DOHH2 (cell line): Measurements from ENCODE around the gene CBFA2T2.

Experiments
- CTCF ChIP-seq: fragments of 200-600 bp; sonication (generic); IDR thresholded peaks from one replicate; pipeline ENCODE4 v1.5.1; 2014; ENCODE audit warnings: antibody characterized with exemption, mild to moderate bottlenecking, low read depth, low read length; ENCODE audit not compliant: poor library complexity, severe bottlenecking
- EZH2phosphoT487 ChIP-seq: fragments of 200-600 bp; sonication (generic); IDR thresholded peaks from 2 replicates; pipeline ENCODE4 v1.6.1; 2017; ENCODE audit warnings: borderline replicate concordance, mild to moderate bottlenecking, antibody characterized with exemption, low read length, moderate library complexity, mixed read lengths

GRCh38 chr20:33560026-33560425 is 70.1 kb downstream of the CBFA2T2 start:
- no peak for TF ChIP-seq CTCF
- no peak for TF ChIP-seq EZH2phosphoT487
